MM.1S (cell line): ENCODE data around the gene RNU2-63P.
"Not testable (repeated sequence)": the region's sequence is repeated elsewhere in the genome, so short reads cannot be mapped to it uniquely, and the experiment has no call there.

Experiments
- DNase-seq: peaks from one replicate; pipeline ENCODE4 v3.0.0-alpha.2; 2015
- H2AFZ ChIP-seq: fragments of 300-600 bp; sonication (generic); 2 replicates; pipeline ENCODE4 v1.6.0; 2016; ENCODE audit warnings: antibody characterized with exemption, low read length
- H3F3A ChIP-seq: fragments of 300-600 bp; sonication (generic); 2 replicates; pipeline ENCODE4 v1.6.1; 2016; ENCODE audit warnings: mild to moderate bottlenecking, antibody characterized with exemption, low read length, moderate library complexity, mixed read lengths; ENCODE audit not compliant: insufficient read depth
- H3K27ac ChIP-seq: fragments of 300-600 bp; sonication (generic); 2 replicates; pipeline ENCODE4 v1.5.1; 2016; ENCODE audit warnings: mild to moderate bottlenecking, low read length
- H3K27me3 ChIP-seq: fragments of 300-600 bp; sonication (generic); replicated peaks from 2 replicates; pipeline ENCODE4 v1.6.0; 2016; ENCODE audit warnings: low read length; ENCODE audit not compliant: insufficient read depth
- H3K36me3 ChIP-seq: fragments of 300-600 bp; sonication (generic); replicated peaks from 2 replicates; pipeline ENCODE4 v1.6.1; 2016; ENCODE audit warnings: mild to moderate bottlenecking, low read length, mixed read lengths; ENCODE audit not compliant: insufficient read depth
- H3K4me1 ChIP-seq: fragments of 300-600 bp; sonication (generic); 2 replicates; pipeline ENCODE4 v1.6.1; 2016; ENCODE audit warnings: low read length, mixed read lengths
- H3K4me2 ChIP-seq: fragments of 300-600 bp; sonication (generic); 2 replicates; pipeline ENCODE4 v1.6.0; 2016; ENCODE audit warnings: low read depth, low read length
- H3K4me3 ChIP-seq: fragments of 300-600 bp; sonication (generic); 2 replicates; pipeline ENCODE4 v1.5.1; 2016; ENCODE audit warnings: low read length, mixed read lengths
- H3K79me2 ChIP-seq: fragments of 300-600 bp; sonication (generic); 2 replicates; pipeline ENCODE4 v1.6.1; 2016; ENCODE audit warnings: mixed run types, low read length, mixed read lengths
- H3K9ac ChIP-seq: fragments of 300-600 bp; sonication (generic); 2 replicates; pipeline ENCODE4 v1.6.1; 2016; ENCODE audit warnings: low read length, mixed read lengths
- H3K9me2 ChIP-seq: fragments of 300-600 bp; sonication (generic); replicated peaks from 2 replicates; pipeline ENCODE4 v1.6.1; 2016; ENCODE audit warnings: mild to moderate bottlenecking, low read length, mixed read lengths; ENCODE audit not compliant: insufficient read depth
- H3K9me3 ChIP-seq: fragments of 300-600 bp; sonication (generic); replicated peaks from 2 replicates; pipeline ENCODE4 v1.6.1; 2016; ENCODE audit warnings: mild to moderate bottlenecking, low read length, mixed read lengths; ENCODE audit not compliant: insufficient read depth
- H4K20me1 ChIP-seq: fragments of 300-600 bp; sonication (generic); 2 replicates; pipeline ENCODE4 v1.6.1; 2016; ENCODE audit warnings: mild to moderate bottlenecking, low read length, moderate library complexity, mixed read lengths; ENCODE audit not compliant: insufficient read depth
- CTCF ChIP-seq: fragments of 300-600 bp; sonication (generic); IDR thresholded peaks from 2 replicates; pipeline ENCODE4 v1.5.1; 2016; ENCODE audit warnings: antibody characterized with exemption, low read length, mixed read lengths
- EZH2 ChIP-seq: fragments of 300-600 bp; sonication (generic); optimal IDR thresholded peaks from 2 replicates; pipeline ENCODE3; 2017; ENCODE audit warnings: low read depth, mild to moderate bottlenecking, antibody characterized with exemption, low read length, mixed read lengths
- EZH2phosphoT487 ChIP-seq: fragments of 300-600 bp; sonication (generic); IDR thresholded peaks from 2 replicates; pipeline ENCODE4 v1.6.1; 2018; ENCODE audit warnings: antibody characterized with exemption, low read length

The RNU2-63P gene

GRCh38 chr2:88002359-88002707 is 14.0 kb downstream of the RNU2-63P start:
- H3K36me3 ChIP-seq = no peaks in the 10 kb centered on the region
- no peak overlapping the region for H3K9ac ChIP-seq
- H2AFZ ChIP-seq = no peak overlapping the region
- no peaks in the 10 kb centered on the region for H3K79me2 ChIP-seq
- no peaks in the 10 kb centered on the region for H3K27me3 ChIP-seq
- TF ChIP-seq CTCF (no peak), EZH2phosphoT487 (no peak), EZH2 (no peak)
- no peaks in the 10 kb centered on the region for H3K9me3 ChIP-seq
- H3K4me1 ChIP-seq = no peaks in the 10 kb centered on the region
- no peak overlapping the region for H3K4me3 ChIP-seq
- H3K9me2 ChIP-seq = no peaks in the 10 kb centered on the region
- no peak overlapping the region for H3K27ac ChIP-seq
- H3K4me2 ChIP-seq = no peak overlapping the region
- H3F3A ChIP-seq = no peaks in the 10 kb centered on the region
- no peak for DNase-seq
- no peaks in the 10 kb centered on the region for H4K20me1 ChIP-seq

- not testable (repeated sequence) for DNase-seq, H3K4me2 ChIP-seq, H3K4me3 ChIP-seq, H3K27me3 ChIP-seq, H3K9ac ChIP-seq, H3K4me1 ChIP-seq, H3K36me3 ChIP-seq, H2AFZ ChIP-seq, H4K20me1 ChIP-seq, H3K9me2 ChIP-seq, H3K27ac ChIP-seq, H3F3A ChIP-seq, H3K9me3 ChIP-seq, H3K79me2 ChIP-seq
These were observed 15.9 kb downstream of the RNU2-63P start for GRCh38 chr2:88000474-88000873.

GRCh38 chr2:87996570-87996969 is 19.8 kb downstream of the RNU2-63P start:
- no peak overlapping the region for H3K4me2 ChIP-seq
- no peaks in the 10 kb centered on the region for H3K36me3 ChIP-seq
- H3F3A ChIP-seq = no peaks in the 10 kb centered on the region
- H3K9me2 ChIP-seq = no peaks in the 10 kb centered on the region
- no peak for DNase-seq
- H3K4me3 ChIP-seq = no peak overlapping the region
- no peaks in the 10 kb centered on the region for H3K79me2 ChIP-seq
- H3K27me3 ChIP-seq = no peaks in the 10 kb centered on the region
- no peak overlapping the region for H3K27ac ChIP-seq
- H4K20me1 ChIP-seq = no peaks in the 10 kb centered on the region
- no peak for TF ChIP-seq CTCF
- no peaks in the 10 kb centered on the region for H3K4me1 ChIP-seq
- H2AFZ ChIP-seq = no peak overlapping the region
- no peak overlapping the region for H3K9ac ChIP-seq
- H3K9me3 ChIP-seq = no peaks in the 10 kb centered on the region

- H3K4me2 ChIP-seq = no peak overlapping the region
- H3K4me1 ChIP-seq = no peaks in the 10 kb centered on the region
- H3K27me3 ChIP-seq = no peaks in the 10 kb centered on the region
These were observed 20.6 kb downstream of the RNU2-63P start for GRCh38 chr2:87995756-87996155.

GRCh38 chr2:87994304-87994850 is 22.0 kb downstream of the RNU2-63P start:
- not testable (repeated sequence) for H3K4me1 ChIP-seq, H3K79me2 ChIP-seq, H3K4me2 ChIP-seq, DNase-seq, H3K9me3 ChIP-seq, H3K27ac ChIP-seq, H3K9me2 ChIP-seq, H3K4me3 ChIP-seq, H2AFZ ChIP-seq, H3K27me3 ChIP-seq, H4K20me1 ChIP-seq, H3K36me3 ChIP-seq, H3K9ac ChIP-seq, H3F3A ChIP-seq

More at GRCh38 chr2:87995756-87996155, 20.6 kb downstream of the RNU2-63P start:
- no peak for DNase-seq
- Histone ChIP-seq H3K9ac (no peak overlapping the region), H3K4me3 (no peak overlapping the region), H3K27ac (no peak overlapping the region), H3K9me3 (no peaks in the 10 kb centered on the region), H3K36me3 (no peaks in the 10 kb centered on the region), H2AFZ (no peak overlapping the region), H3K9me2 (no peaks in the 10 kb centered on the region), H4K20me1 (no peaks in the 10 kb centered on the region), H3F3A (no peaks in the 10 kb centered on the region), H3K79me2 (no peaks in the 10 kb centered on the region)
- TF ChIP-seq EZH2phosphoT487 (no peak), CTCF (no peak), EZH2 (no peak)

- not testable (repeated sequence) for H3K9me3 ChIP-seq, H3K27ac ChIP-seq, DNase-seq, H3K36me3 ChIP-seq, H3K9ac ChIP-seq, H3F3A ChIP-seq, H3K4me2 ChIP-seq, H3K4me3 ChIP-seq, H2AFZ ChIP-seq, H4K20me1 ChIP-seq, H3K4me1 ChIP-seq, H3K9me2 ChIP-seq, H3K27me3 ChIP-seq, H3K79me2 ChIP-seq
These were observed 23.8 kb downstream of the RNU2-63P start for GRCh38 chr2:87992569-87992968.
